Right ventricle myocardium superior (tissue), 1 donor: ENCODE data around the gene STAG3. TPM values are rescaled to one million over a fixed set of nuclear protein-coding genes. Genes with fewer than 3 reads are reported as not detected.
"Not testable (repeated sequence)": the region's sequence is repeated elsewhere in the genome, so short reads cannot be mapped to it uniquely, and the experiment has no call there.

Experiments used
- ATAC-seq: fragments of 200-7000 bp; cut with Tn5 transposase; one replicate; pipeline ENCODE4 v1.9.1; 2020; ENCODE audit warnings: mild to moderate bottlenecking; ENCODE audit not compliant: poor library complexity
- DNase-seq: peaks from one replicate; pipeline ENCODE4 v3.0.0-alpha.2; 2020
- intact Hi-C: fragments of 100-400 bp; cut with DNase I; formaldehyde crosslinking; loops from one replicate; pipeline ENCODE4 v1.11.2; 2022
- total RNA-seq: library from RNA; stranded (reverse); fragmentation: NEBNext Ultra II Directional; extraction: Animal tissue kit (Norgen Biotek cat#: 25700); gene quantifications from one replicate; pipeline ENCODE4 v1.2.1, GENCODE V29; 2021
- donor health status: DM: no; HTN: yes; CAD: no; lungs with severe emphysema.

STAG3 gene
- total RNA-seq, 1 donor from 2014 or later = 0.94 TPM

DNA sequence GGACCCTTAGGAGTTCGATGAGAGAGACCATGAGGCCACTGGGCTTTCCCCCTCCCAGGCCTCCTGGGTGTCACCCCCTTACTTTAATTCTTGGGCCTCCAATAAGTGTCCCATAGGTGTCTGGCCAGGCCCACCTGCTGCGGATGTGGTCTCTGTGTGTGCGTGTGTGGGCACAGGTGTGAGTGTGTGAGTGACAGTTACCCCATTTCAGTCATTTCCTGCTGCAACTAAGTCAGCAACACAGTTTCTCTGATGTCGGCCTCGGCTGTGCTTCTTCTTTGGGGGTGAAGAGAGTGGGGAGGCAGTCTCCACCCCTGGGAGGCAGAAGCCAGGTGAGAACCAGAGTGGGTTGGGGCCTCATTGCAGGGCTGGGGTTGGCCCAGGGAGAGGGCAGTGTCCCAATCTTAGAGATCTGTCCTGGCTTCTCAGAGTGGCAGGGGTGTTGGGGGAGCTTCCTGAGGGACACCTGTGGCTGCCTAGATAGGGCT is 43.6 kb downstream of the STAG3 start:
- intact Hi-C loops = no loop called here
- no peak for ATAC-seq
- no peak for DNase-seq

GRCh38 chr7:100221767-100222444 is 44.2 kb downstream of the STAG3 start:
- ATAC-seq (no peak), DNase-seq (no peak)
- intact Hi-C loops = no loop called here

DNA sequence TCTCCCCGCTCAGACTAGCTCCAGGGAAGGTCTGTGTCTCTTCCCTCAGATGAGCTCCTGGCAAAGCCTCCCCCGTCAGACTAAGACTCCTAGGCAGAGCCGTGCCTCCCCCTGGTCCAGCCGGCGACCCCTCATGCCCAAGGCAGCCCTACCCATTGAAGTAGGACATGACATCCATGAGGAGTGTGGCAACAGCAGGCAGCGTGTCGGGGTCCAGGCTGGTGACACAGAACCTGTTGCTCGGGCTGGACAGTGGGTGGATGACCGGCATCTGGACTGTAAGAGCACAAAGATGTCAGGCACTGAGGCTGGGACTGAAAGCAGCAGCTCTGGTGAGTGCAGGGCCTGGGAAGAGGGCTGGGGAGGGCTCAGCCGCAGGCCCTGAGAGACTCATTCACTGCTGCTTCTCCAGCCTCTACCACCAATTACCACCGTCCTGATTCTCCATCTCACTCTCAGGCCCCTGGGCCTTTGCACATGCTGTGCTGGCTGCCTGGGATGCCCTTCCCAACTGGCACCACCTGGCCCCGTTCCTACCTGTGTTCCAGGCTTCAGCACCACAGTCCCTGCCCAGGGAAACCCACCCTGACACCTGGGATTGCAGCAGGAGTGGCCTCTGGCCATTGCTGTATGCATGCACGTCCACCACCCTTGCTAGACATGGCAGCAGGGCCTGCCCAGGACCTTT is 44.9 kb downstream of the STAG3 start:
- intact Hi-C loops = no loop called here
- ATAC-seq = no peak

GRCh38 chr7:100223376-100223927 is 45.7 kb downstream of the STAG3 start:
- ATAC-seq, intact Hi-C loops, DNase-seq: not testable (repeated sequence)

More for the DNA sequence above, 44.9 kb downstream of the STAG3 start:
- no peak for DNase-seq

DNA sequence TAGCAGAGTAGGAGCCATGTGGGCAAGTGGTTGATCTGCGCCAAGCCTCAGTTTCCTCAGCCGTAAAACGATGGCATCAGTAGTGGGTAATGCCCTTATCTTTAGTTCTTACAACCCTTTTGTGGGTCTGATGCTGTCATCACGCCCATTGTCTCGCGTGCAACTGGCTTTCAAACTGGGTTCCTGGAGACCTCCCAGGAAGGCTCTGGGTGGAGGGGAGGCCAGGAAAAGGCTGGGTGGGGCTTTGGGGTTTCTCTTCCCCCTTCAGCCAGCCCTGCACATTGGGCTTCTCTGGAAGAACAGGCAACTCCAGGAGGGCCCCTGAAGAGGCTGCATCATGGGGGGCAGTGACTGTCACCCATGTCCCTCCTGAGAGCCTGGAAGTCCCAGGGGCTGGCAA is 47.2 kb downstream of the STAG3 start:
- DNase-seq, intact Hi-C loops, ATAC-seq: not testable (repeated sequence)

DNA sequence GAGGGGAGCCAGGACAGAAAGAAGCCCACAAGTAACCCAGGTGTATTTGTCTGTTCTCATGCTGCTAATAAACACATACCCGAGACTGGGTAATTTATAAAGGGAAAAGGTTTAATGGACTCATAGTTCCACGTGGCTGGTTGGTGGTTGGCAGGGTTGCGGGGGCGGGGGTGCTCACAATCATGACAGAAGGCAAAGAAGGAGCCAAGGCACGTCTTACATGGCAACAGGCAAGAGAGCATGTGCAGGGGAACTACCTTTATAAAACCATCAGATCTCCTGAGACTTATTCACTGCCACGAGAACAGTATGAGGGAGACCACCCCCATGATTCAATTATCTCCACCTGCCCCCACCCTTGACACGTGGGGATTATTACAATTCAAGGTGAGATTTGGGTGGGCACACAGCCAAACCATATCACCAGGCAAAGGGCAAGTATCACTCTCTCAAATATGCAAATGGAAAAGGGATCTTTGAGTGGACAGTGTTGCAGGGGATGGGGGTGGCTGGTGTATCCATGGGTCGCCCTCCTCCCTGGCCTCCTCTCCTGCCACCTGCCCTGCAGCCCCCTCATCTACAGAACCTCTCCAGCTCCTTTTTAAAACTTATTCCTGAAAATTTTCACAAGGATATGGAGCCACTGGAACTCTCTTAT is 57.1 kb downstream of the STAG3 start:
- DNase-seq, ATAC-seq, intact Hi-C loops: not testable (repeated sequence)

- ATAC-seq, DNase-seq, intact Hi-C loops: not testable (repeated sequence)
Observed at GRCh38 chr7:100239975-100240374, 62.3 kb downstream of the STAG3 start.

GRCh38 chr7:100243385-100243784 is 65.7 kb downstream of the STAG3 start:
- DNase-seq = peak; percentile 57
- intact Hi-C loops = not testable (repeated sequence)
- ATAC-seq = peak; percentile 69

GRCh38 chr7:100244988-100245605 is 67.4 kb downstream of the STAG3 start:
- ATAC-seq = peak; percentile 51
- DNase-seq, intact Hi-C loops: not testable (repeated sequence)

DNA sequence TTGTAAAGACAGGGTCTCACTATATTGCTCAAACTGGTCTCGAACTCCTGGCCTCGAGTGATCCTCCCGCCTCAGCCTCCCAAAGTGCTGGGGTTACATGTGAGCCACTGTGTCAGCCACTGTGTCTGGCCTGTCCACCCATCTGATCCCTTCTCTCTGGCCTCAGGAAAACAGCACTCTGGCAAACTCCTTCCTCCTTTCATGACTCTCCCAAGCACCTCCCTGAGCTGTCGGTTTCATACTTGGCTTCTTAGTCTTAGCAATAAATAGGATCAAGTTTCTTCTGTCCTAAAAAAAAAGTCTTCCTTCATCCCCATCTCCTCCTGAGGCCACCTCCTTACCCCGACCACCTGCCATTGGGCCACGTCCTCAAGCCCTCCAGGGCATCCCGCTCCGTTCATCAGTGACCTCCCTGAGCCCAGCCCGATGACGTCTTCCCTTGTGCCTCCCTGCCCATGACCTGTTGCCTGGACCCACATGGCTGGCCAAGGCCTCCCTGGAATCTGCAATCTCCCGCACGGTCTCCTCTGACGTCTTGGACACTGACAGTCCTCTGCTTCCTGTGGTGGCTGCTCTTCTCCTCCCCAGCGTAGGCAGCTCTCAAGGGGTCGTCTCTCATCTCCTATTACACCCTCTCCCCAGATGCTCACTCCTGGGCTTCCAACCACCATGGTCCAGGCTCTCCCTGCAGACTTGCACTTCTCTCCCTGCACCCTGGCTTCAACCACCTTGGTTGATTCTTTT is 68.6 kb downstream of the STAG3 start:
- ATAC-seq, DNase-seq, intact Hi-C loops: not testable (repeated sequence)

DNA sequence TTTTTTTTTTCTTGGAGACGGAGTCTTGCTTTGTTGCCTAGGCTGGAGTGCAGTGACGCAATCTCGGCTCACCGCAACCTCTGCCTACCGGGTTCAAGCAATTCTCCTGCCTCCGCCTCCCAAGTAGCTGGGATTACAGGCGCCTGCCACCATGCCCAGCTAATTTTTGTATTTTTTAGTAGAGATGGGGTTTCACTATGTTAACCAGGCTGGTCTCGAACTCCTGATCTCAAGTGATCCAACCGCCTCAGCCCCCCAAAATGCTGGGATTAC is 69.1 kb downstream of the STAG3 start:
- DNase-seq, ATAC-seq, intact Hi-C loops: not testable (repeated sequence)

- ATAC-seq (peak; percentile 19), DNase-seq (no peak)
- intact Hi-C loops = no loop called here
Observed at GRCh38 chr7:100247152-100247757, 69.5 kb downstream of the STAG3 start.

- ATAC-seq = no peak
- intact Hi-C loops = no loop called here
- DNase-seq = no peak
Observed at GRCh38 chr7:100248483-100248882, 70.8 kb downstream of the STAG3 start.

DNA sequence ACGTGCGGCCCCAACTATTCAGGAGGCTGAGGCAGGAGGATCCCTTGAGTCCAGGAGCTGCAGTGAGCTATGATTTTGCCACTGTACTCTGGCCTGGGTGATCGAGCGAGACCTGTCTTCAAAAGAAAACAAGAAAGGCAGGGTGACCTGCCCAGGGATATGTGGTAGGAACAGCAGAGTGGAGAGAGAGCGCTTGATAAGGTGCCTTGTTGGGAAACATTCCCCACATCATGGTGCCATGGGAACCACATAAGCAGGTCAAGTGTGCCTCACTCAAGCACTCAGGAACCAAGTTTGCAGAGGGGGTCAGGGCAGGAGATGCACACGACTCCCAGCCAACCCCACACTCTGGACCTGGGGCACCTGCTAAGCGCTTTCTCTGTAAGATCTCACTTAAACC is 79.3 kb downstream of the STAG3 start:
- intact Hi-C loops = no loop called here
- ATAC-seq (peak; percentile 46), DNase-seq (no peak)

- ATAC-seq, intact Hi-C loops, DNase-seq: not testable (repeated sequence)
Observed at GRCh38 chr7:100259984-100260383, 82.3 kb downstream of the STAG3 start.

DNA sequence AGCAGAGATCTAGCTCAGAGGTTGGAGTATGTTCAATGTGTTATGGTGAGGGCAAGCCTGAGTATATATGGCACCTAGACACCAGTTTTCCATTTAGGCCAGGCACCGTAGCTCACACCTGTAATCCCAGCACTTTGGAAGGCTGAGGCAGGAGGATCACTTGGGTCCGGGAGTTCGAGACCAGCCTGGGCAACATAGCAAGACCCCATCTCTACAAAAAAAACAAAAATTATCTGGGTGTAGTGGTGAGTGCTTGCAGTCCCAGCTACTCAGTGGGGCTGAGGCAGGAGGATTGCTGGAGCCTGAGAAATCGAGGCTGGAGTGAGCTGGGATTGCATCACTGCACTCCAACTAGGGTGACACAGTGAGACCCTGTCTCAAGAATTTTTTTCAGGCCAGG is 85.2 kb downstream of the STAG3 start:
- intact Hi-C loops, DNase-seq, ATAC-seq: not testable (repeated sequence)
